ENCODE data around the gene C4orf51.

DNA sequence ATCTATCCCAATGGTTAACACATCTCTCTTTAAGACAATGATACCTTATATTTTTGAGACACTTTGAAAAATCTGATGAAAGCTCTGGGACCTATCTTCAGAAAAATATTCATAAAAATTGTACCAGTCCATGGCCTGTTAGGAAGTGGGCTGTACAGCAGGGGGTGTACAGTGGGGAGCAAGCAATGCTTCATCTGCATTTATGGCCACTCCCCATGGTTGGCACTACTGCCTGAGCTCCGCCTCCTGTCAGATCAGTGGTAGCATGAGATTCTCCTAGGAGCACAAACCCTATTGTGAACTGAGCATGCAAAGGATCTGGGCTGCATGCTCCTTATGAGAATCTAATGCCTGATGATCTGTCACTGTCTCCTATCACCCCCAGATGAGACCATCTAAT is 42.6 kb downstream of the C4orf51 start:
- TF ChIP-seq CTCF (conservative IDR thresholded peaks at IDR 0.05; ENCODE audit: low read depth, low read length) (no peak), CEBPB (IDR thresholded peaks at IDR 0.05; ENCODE audit: low read depth, low read length) (no peak), ELK1 (IDR thresholded peaks at IDR 0.05; ENCODE audit: borderline replicate concordance, low read depth, low read length) (no peak), POLR2A (IDR thresholded peaks at IDR 0.05; ENCODE audit: low read depth, low read length) (no peak), RAD21 (IDR thresholded peaks at IDR 0.05; ENCODE audit: low read length) (no peak), MAZ (IDR thresholded peaks at IDR 0.05; ENCODE audit: borderline replicate concordance, low read depth, low read length) (no peak), RFX5 (IDR thresholded peaks at IDR 0.05; ENCODE audit: low read depth, low read length) (no peak), FOS (IDR thresholded peaks at IDR 0.05; ENCODE audit: low read depth, low read length) (no peak)
- TF ChIP-seq, protein P1, sequence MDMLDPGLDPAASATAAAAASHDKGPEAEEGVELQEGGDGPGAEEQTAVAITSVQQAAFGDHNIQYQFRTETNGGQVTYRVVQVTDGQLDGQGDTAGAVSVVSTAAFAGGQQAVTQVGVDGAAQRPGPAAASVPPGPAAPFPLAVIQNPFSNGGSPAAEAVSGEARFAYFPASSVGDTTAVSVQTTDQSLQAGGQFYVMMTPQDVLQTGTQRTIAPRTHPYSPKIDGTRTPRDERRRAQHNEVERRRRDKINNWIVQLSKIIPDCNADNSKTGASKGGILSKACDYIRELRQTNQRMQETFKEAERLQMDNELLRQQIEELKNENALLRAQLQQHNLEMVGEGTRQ (IDR thresholded peaks at IDR 0.05; ENCODE audit: low read depth, low read length), result no peak
